ENCODE measurements around the gene IGFBPL1. TPM values are rescaled to one million over a fixed set of nuclear protein-coding genes. Genes with fewer than 3 reads are reported as not detected.

The IGFBPL1 gene
- total and polyA plus RNA-seq, 8 donors = 0.12 to 2.2 (median 0.72) TPM

- Histone ChIP-seq H3K36me3 (no peaks in the 10 kb centered on the region), H3K27me3 (no peaks in the 10 kb centered on the region), H3K4me1 (no peaks in the 10 kb centered on the region), H3K27ac (no peak overlapping the region), H3K4me3 (no peak overlapping the region), H3K9me3 (no peaks in the 10 kb centered on the region)
- intact Hi-C loops (cut with DNase I) = no loop called here
- FAIRE-seq (no peak), DNase-seq (no peak), ATAC-seq (no peak)
- 61 to 70% methylated on average over 4 of the region's 4 CpGs for WGBS, 2 donors
- no peak for TF ChIP-seq CTCF (IDR thresholded peaks at IDR 0.05)
These were observed 664 bp upstream of the IGFBPL1 start for GRCh38 chr9:38424918-38425317.

- peak overlapping the region in 3 of 4 donors; percentile 7 to 48 (median 39) for H3K4me3 ChIP-seq
- DNase-seq (no peak), ATAC-seq (no peak), FAIRE-seq (no peak)
- H3K4me1 ChIP-seq = no peaks in the 10 kb centered on the region
- H3K27me3 ChIP-seq = no peaks in the 10 kb centered on the region
- TF ChIP-seq CTCF (IDR thresholded peaks at IDR 0.05) = no peak
- no peak overlapping the region for H3K27ac ChIP-seq
- 42 to 50% methylated on average over 15 of the region's 15 CpGs for WGBS, 2 donors
- intact Hi-C loops (cut with DNase I) = no loop called here
- H3K9me3 ChIP-seq = no peaks in the 10 kb centered on the region
- no peaks in the 10 kb centered on the region for H3K36me3 ChIP-seq
These were observed 831 bp downstream of the IGFBPL1 start for GRCh38 chr9:38423273-38423972.

GRCh38 chr9:38422555-38423260 is 1.5 kb downstream of the IGFBPL1 start:
- no peaks in the 10 kb centered on the region for H3K9me3 ChIP-seq
- no peak overlapping the region for H3K4me3 ChIP-seq
- intact Hi-C loops (cut with DNase I) = no loop called here
- DNase-seq = no peak
- no peaks in the 10 kb centered on the region for H3K27me3 ChIP-seq
- ATAC-seq = no peak
- H3K4me1 ChIP-seq = no peaks in the 10 kb centered on the region
- no peak overlapping the region for H3K27ac ChIP-seq
- no peak for FAIRE-seq
- no peak for TF ChIP-seq CTCF (IDR thresholded peaks at IDR 0.05)
- H3K36me3 ChIP-seq = no peaks in the 10 kb centered on the region
- WGBS, 2 donors = 71 to 77% methylated on average over 7 of the region's 7 CpGs

- no peak for DNase-seq
- no peaks in the 10 kb centered on the region for H3K36me3 ChIP-seq
- no peak for ATAC-seq
- no peaks in the 10 kb centered on the region for H3K27me3 ChIP-seq
- no peak for FAIRE-seq
- no peak for TF ChIP-seq CTCF (IDR thresholded peaks at IDR 0.05)
- intact Hi-C loops (cut with DNase I) = no loop called here
- no peak overlapping the region for H3K4me3 ChIP-seq
- WGBS, 2 donors = 66 to 69% methylated on average over 9 of the region's 9 CpGs
- H3K27ac ChIP-seq = no peak overlapping the region
- no peaks in the 10 kb centered on the region for H3K4me1 ChIP-seq
- H3K9me3 ChIP-seq = no peaks in the 10 kb centered on the region
These were observed 2.6 kb downstream of the IGFBPL1 start for GRCh38 chr9:38421498-38422211.
